K562 (cell line): ENCODE measurements around the gene DLG3. TPM values are rescaled to one million over a fixed set of nuclear protein-coding genes. Genes with fewer than 3 reads are reported as not detected.

Experiments used
- CSDE1 ChIP-seq, 2 experiments: fragments of 450-650 bp; IDR thresholded peaks; 2 replicates each; pipeline ENCODE4 v1.6.1; 2016; ENCODE audit warnings: mild to moderate bottlenecking in 1 of 2
- CTCF ChIP-seq, 3 experiments: IDR thresholded peaks in 2 of 3; conservative IDR thresholded peaks in 1 of 3; 2 replicates each; pipeline ENCODE4 v1.5.1; 2011 to 2012; ENCODE audit warnings: low read length in 3 of 3, mild to moderate bottlenecking in 3 of 3, control low read depth in 2 of 3, improper control_type of control experiment in 1 of 3, inconsistent platforms in 1 of 3, low read depth in 1 of 3, mixed read lengths in 1 of 3, moderate library complexity in 1 of 3; ENCODE audit not compliant: insufficient read depth in 2 of 3
- HMGXB4 ChIP-seq: sonication (generic); formaldehyde crosslinking; IDR thresholded peaks from 2 replicates; pipeline ENCODE4 v1.8.1; 2023; ENCODE audit warnings: mild to moderate bottlenecking, missing genetic modification reagents
- LCOR ChIP-seq: sonication (generic); formaldehyde crosslinking; IDR thresholded peaks from 2 replicates; pipeline ENCODE4 v1.8.0; 2022; ENCODE audit warnings: mild to moderate bottlenecking, missing genetic modification reagents
- MYNN ChIP-seq, 2 experiments: sonication (generic); formaldehyde crosslinking in 1 of 2; IDR thresholded peaks; 2 replicates each; pipeline versions ENCODE4 v1.5.0 to v1.6.1; 2016 to 2020; ENCODE audit warnings: antibody characterized with exemption in 1 of 2, missing genetic modification reagents in 1 of 2
- NFRKB ChIP-seq: fragments of 450-650 bp; IDR thresholded peaks from 2 replicates; pipeline ENCODE4 v1.6.1; 2016; ENCODE audit warnings: low read depth
- RAD21 ChIP-seq, 2 experiments: fragments of 250-450 bp in 1 of 2; fragments of 450-650 bp in 1 of 2; sonication (Bioruptor Pico) in 1 of 2; formaldehyde crosslinking in 1 of 2; IDR thresholded peaks in 1 of 2; conservative IDR thresholded peaks in 1 of 2; 2 replicates each; pipeline versions ENCODE4 v1.4.0 to v1.8.0; 2020 to 2022; ENCODE audit warnings: mild to moderate bottlenecking in 2 of 2, moderate library complexity in 1 of 2
- RCOR1 ChIP-seq, 2 experiments: IDR thresholded peaks; 2 replicates each; pipeline ENCODE4 v1.6.1; 2012; ENCODE audit warnings: low read depth in 2 of 2, low read length in 2 of 2, borderline replicate concordance in 1 of 2, improper control_type of control experiment in 1 of 2
- TRIM24 ChIP-seq, 2 experiments: fragments of 450-650 bp; IDR thresholded peaks; 2 replicates each; pipeline ENCODE4 v1.6.1; 2016
- YBX1 ChIP-seq: fragments of 450-650 bp; IDR thresholded peaks from 2 replicates; pipeline ENCODE4 v1.7.1; 2016; ENCODE audit warnings: mild to moderate bottlenecking
- ZBTB7A ChIP-seq: IDR thresholded peaks from 2 replicates; pipeline ENCODE4 v1.6.1; 2011; ENCODE audit warnings: low read depth, mild to moderate bottlenecking, low read length, moderate library complexity, borderline replicate concordance; ENCODE audit not compliant: control insufficient read depth
- ZNF318 ChIP-seq, 2 experiments: fragments of 450-650 bp; IDR thresholded peaks; 2 replicates each; pipeline ENCODE4 v1.6.1; 2016; ENCODE audit warnings: mild to moderate bottlenecking in 2 of 2, borderline replicate concordance in 1 of 2, low read depth in 1 of 2, moderate library complexity in 1 of 2
- ZNF586 ChIP-seq: fragments of 450-650 bp; formaldehyde crosslinking; conservative IDR thresholded peaks from 2 replicates; pipeline ENCODE4 v1.4.0; 2020; ENCODE audit warnings: mild to moderate bottlenecking, moderate library complexity
- polyA plus RNA-seq, 8 experiments: library from polyadenylated mRNA; depleted of rRNA in 4 of 8; stranded (reverse) in 5 of 8; unstranded in 3 of 8; fragments of >200 nt; fragmentation: Nextera tagmentation in 2 of 8; fragmentation: Illumina TruSeq in 1 of 8; extraction: Ambion mirVana in 2 of 8; extraction: Trizol in 1 of 8; gene quantifications; 2 replicates each; pipeline versions ENCODE4 v1.2.1 to v1.2.3, GENCODE V29; 2011 to 2014; ENCODE audit warnings: inconsistent platforms in 1 of 8, missing spikeins in 1 of 8
- total RNA-seq, 7 experiments: library from RNA; depleted of rRNA in 6 of 7; stranded (reverse); fragments of >200 nt in 6 of 7; fragmentation: Illumina TruSeq in 2 of 7; extraction: Trizol in 2 of 7; gene quantifications; 2 replicates each; pipeline versions ENCODE4 v1.2.1 to v1.2.3, GENCODE V29; 2011 to 2021; ENCODE audit warnings: low replicate concordance in 1 of 7

DLG3 gene
- total and polyA plus RNA-seq, 9 of the 15 experiments (the other 6 are each of a cell fraction or from before 2014, with no cell fraction given), result 3.1 to 15.7 (median 8.8) TPM

- TF ChIP-seq ZNF318 (IDR thresholded peaks at IDR 0.05; ENCODE audit: borderline replicate concordance in 1 of 2, low read depth in 1 of 2) (no peak), CSDE1 (IDR thresholded peaks at IDR 0.05) (peak in 1 of 2 experiments; percentile 69; a peak in 2 of 4 replicates), HMGXB4 (no peak), YBX1 (no peak), LCOR (CRISPR knock-in tag) (no peak), CTCF (IDR thresholded peaks at IDR 0.05 in 2 of 3, conservative IDR thresholded peaks at IDR 0.05 in 1 of 3; ENCODE audit: insufficient read depth in 2 of 3, low read depth in 1 of 3, low read length in 3 of 3) (peak; percentile 38 to 46 (median 39); a peak in 3 of 6 replicates), NFRKB (no peak), RCOR1 (IDR thresholded peaks at IDR 0.05; ENCODE audit: borderline replicate concordance in 1 of 2, low read depth in 2 of 2, low read length in 2 of 2) (0 out of 4 replicates have a peak, but pooled peaks of 1 of the 2 experiments have one; percentile 26), ZBTB7A (peak; percentile 50; the same call in 1 of the 2 replicates), TRIM24 (IDR thresholded peaks at IDR 0.05) (no peak), ZNF586 (CRISPR knock-in tag) (no peak), MYNN (IDR thresholded peaks at IDR 0.05) (no peak), MYNN (CRISPR knock-in tag; IDR thresholded peaks at IDR 0.05) (no peak), RAD21 (CRISPR knock-in tag; conservative IDR thresholded peaks at IDR 0.05 in 1 of 2, IDR thresholded peaks at IDR 0.05 in 1 of 2) (peak in 1 of 2 experiments; percentile 26; a peak in 2 of 4 replicates)
Observed at GRCh38 chrX:70436343-70436742, 8.3 kb upstream of the DLG3 start (continued).
